Measurements from ENCODE around the gene POMZP3.
"Not testable (repeated sequence)": the region's sequence is repeated elsewhere in the genome, so short reads cannot be mapped to it uniquely, and the experiment has no call there.

- not testable (repeated sequence) for TF ChIP-seq CTCF, POLR2A (IDR thresholded peaks at IDR 0.05)
Observed at GRCh38 chr7:76673346-76673745, 46.3 kb upstream of the POMZP3 start.

All from stomach (tissue), 4 donors.